GM19239 (cell line): ENCODE measurements around the gene IFI27L2.

Experiments used
- DNase-seq: peaks from one replicate; pipeline ENCODE4 v3.0.0; 2011; ENCODE audit warnings: low spot score; ENCODE audit not compliant: insufficient read length
- FAIRE-seq: peaks from 2 replicates; lab custom pipeline; 2011; peaks lifted over from hg19 to GRCh38; lab: Jason Lieb, UNC

The IFI27L2 gene

GRCh38 chr14:94125659-94126418 lies 3.6 kb downstream of the IFI27L2 start:
- DNase-seq: no peak
- FAIRE-seq: no peak

GRCh38 chr14:94124582-94125377 lies 4.6 kb downstream of the IFI27L2 start:
- FAIRE-seq: no peak
- DNase-seq: no peak

GRCh38 chr14:94123868-94124267 lies 5.5 kb downstream of the IFI27L2 start:
- FAIRE-seq (no peak), DNase-seq (no peak)

GRCh38 chr14:94123296-94123695 lies 6.1 kb downstream of the IFI27L2 start:
- DNase-seq: no peak
- no peak for FAIRE-seq

GRCh38 chr14:94122438-94122837 lies 7.0 kb downstream of the IFI27L2 start:
- FAIRE-seq: no peak

GRCh38 chr14:94121485-94121884 lies 7.9 kb downstream of the IFI27L2 start:
- FAIRE-seq (no peak), DNase-seq (no peak)

More at GRCh38 chr14:94122438-94122837, 7.0 kb downstream of the IFI27L2 start:
- no peak for DNase-seq

GRCh38 chr14:94120667-94121340 lies 8.6 kb downstream of the IFI27L2 start:
- FAIRE-seq (no peak), DNase-seq (no peak)

GRCh38 chr14:94119071-94119470 lies 10.3 kb downstream of the IFI27L2 start:
- DNase-seq (no peak), FAIRE-seq (no peak)

GRCh38 chr14:94117856-94118255 lies 11.5 kb downstream of the IFI27L2 start:
- DNase-seq (no peak), FAIRE-seq (no peak)

- DNase-seq (no peak), FAIRE-seq (no peak)
Observed at GRCh38 chr14:94116701-94117100, 12.7 kb downstream of the IFI27L2 start.

GRCh38 chr14:94115631-94116030 lies 13.8 kb downstream of the IFI27L2 start:
- FAIRE-seq (no peak), DNase-seq (no peak)

GRCh38 chr14:94115058-94115591 lies 14.3 kb downstream of the IFI27L2 start:
- DNase-seq: no peak
- no peak for FAIRE-seq

GRCh38 chr14:94114589-94115057 lies 14.8 kb downstream of the IFI27L2 start:
- FAIRE-seq (no peak), DNase-seq (no peak)

GRCh38 chr14:94113908-94114588 lies 15.4 kb downstream of the IFI27L2 start:
- FAIRE-seq: no peak
- no peak for DNase-seq

GRCh38 chr14:94113490-94113889 lies 15.9 kb downstream of the IFI27L2 start:
- DNase-seq: no peak
- FAIRE-seq: no peak

GRCh38 chr14:94113073-94113472 lies 16.3 kb downstream of the IFI27L2 start:
- FAIRE-seq: no peak
- DNase-seq: no peak

- DNase-seq (no peak), FAIRE-seq (no peak)
Observed at GRCh38 chr14:94112513-94113063, 16.8 kb downstream of the IFI27L2 start.

- FAIRE-seq (no peak), DNase-seq (no peak)
Observed at GRCh38 chr14:94111276-94112095, 17.9 kb downstream of the IFI27L2 start.
